IMR-90 (cell line): ENCODE results near the gene SEL1L3. TPM values are rescaled to one million over a fixed set of nuclear protein-coding genes. Genes with fewer than 3 reads are reported as not detected.

Experiments
- ATAC-seq: fragments of 200-7000 bp; cut with Tn5 transposase; 2 replicates; pipeline ENCODE4 v1.9.1; 2020; ENCODE audit warnings: low read depth, mild to moderate bottlenecking, moderate library complexity
- BruUV-seq: library from RNA; stranded (reverse); fragments of 400-500 nt; replicated peaks from 2 replicates; lab custom pipeline; 2021; lab: Mats Ljungman, UMichigan
- CTCF ChIA-PET: fragments of 300-600 bp; formaldehyde crosslinking; extraction: SDS; loops from one replicate; lab custom pipeline; 2021; ENCODE audit warnings: antibody characterized with exemption; lab: Yijun Ruan, JAX
- POLR2A ChIA-PET: fragments of 300-600 bp; sonication (Branson Sonifier 250); formaldehyde crosslinking; loops from one replicate; lab custom pipeline; 2022; ENCODE audit warnings: antibody characterized with exemption; ENCODE audit not compliant: unreplicated experiment; lab: Charles Lee
- DNase-seq: peaks from one replicate; pipeline ENCODE4 v3.0.0; 2013
- H2AFZ ChIP-seq: replicated peaks from 2 replicates; pipeline ENCODE3; 2013; ENCODE audit warnings: low read length, mild to moderate bottlenecking; ENCODE audit not compliant: poor library complexity
- H2AK5ac ChIP-seq: 2 replicates; pipeline ENCODE4 v1.6.1; 2013; ENCODE audit warnings: low read depth, low read length, inconsistent platforms
- H2AK9ac ChIP-seq: replicated peaks from 2 replicates; pipeline ENCODE3; 2013; ENCODE audit warnings: mild to moderate bottlenecking, low read depth, low read length, moderate library complexity; ENCODE audit not compliant: poor library complexity
- H2BK120ac ChIP-seq: 2 replicates; pipeline ENCODE4 v1.6.1; 2013; ENCODE audit warnings: low read depth, low read length, inconsistent platforms
- H2BK15ac ChIP-seq: 3 replicates; pipeline ENCODE4 v1.6.1; 2013; ENCODE audit warnings: low read depth, low read length, inconsistent platforms
- H2BK20ac ChIP-seq: 2 replicates; pipeline ENCODE4 v1.6.1; 2013; ENCODE audit warnings: low read depth, mild to moderate bottlenecking, inconsistent platforms, low read length, moderate library complexity
- H2BK5ac ChIP-seq: 2 replicates; pipeline ENCODE4 v1.6.1; 2013; ENCODE audit warnings: mild to moderate bottlenecking, low read depth, low read length, inconsistent platforms; ENCODE audit not compliant: poor library complexity, severe bottlenecking
- H3K14ac ChIP-seq: replicated peaks from 2 replicates; pipeline ENCODE4 v1.6.1; 2013; ENCODE audit warnings: low read depth, low read length, inconsistent platforms
- H3K18ac ChIP-seq: 2 replicates; pipeline ENCODE4 v1.6.1; 2013; ENCODE audit warnings: low read depth, low read length, control low read depth
- H3K23ac ChIP-seq: 2 replicates; pipeline ENCODE4 v1.6.1; 2013; ENCODE audit warnings: low read depth, low read length, inconsistent platforms
- H3K27ac ChIP-seq: 2 replicates; pipeline ENCODE4 v1.5.1; 2013; ENCODE audit warnings: mild to moderate bottlenecking, control low read depth, low read length; ENCODE audit not compliant: insufficient read depth
- H3K27me3 ChIP-seq: 2 replicates; pipeline ENCODE4 v1.6.1; 2013; ENCODE audit warnings: low read length; ENCODE audit not compliant: control insufficient read depth, insufficient read depth
- H3K36me3 ChIP-seq: 2 replicates; pipeline ENCODE4 v1.6.1; 2013; ENCODE audit warnings: low read length, mixed read lengths; ENCODE audit not compliant: control insufficient read depth, insufficient read depth
- H3K4ac ChIP-seq: 2 replicates; pipeline ENCODE4 v1.6.1; 2013; ENCODE audit warnings: low read depth, low read length, inconsistent platforms
- H3K4me1 ChIP-seq: 2 replicates; pipeline ENCODE4 v1.6.1; 2013; ENCODE audit warnings: low read length, mixed read lengths; ENCODE audit not compliant: control insufficient read depth, insufficient read depth
- H3K4me2 ChIP-seq: 2 replicates; pipeline ENCODE4 v1.6.1; 2013; ENCODE audit warnings: low read depth, mild to moderate bottlenecking, control low read depth, low read length, moderate library complexity
- H3K4me3 ChIP-seq: 2 replicates; pipeline ENCODE4 v1.5.1; 2013; ENCODE audit warnings: low read depth, mild to moderate bottlenecking, control low read depth, low read length, moderate library complexity; ENCODE audit not compliant: insufficient read depth
- H3K56ac ChIP-seq: 2 replicates; pipeline ENCODE4 v1.6.1; 2013; ENCODE audit warnings: low read length, inconsistent platforms; ENCODE audit not compliant: insufficient read depth; ENCODE audit errors: extremely low read depth
- H3K79me1 ChIP-seq, 2 experiments: 2 replicates each; pipeline ENCODE4 v1.6.1; 2013; ENCODE audit warnings: low read length in 2 of 2, inconsistent platforms in 1 of 2, low read depth in 1 of 2
- H3K9ac ChIP-seq: 2 replicates; pipeline ENCODE4 v1.6.1; 2013; ENCODE audit warnings: low read depth, low read length, control low read depth
- H3K9me1 ChIP-seq: 2 replicates; pipeline ENCODE4 v1.6.1; 2013; ENCODE audit warnings: low read length, inconsistent platforms; ENCODE audit not compliant: insufficient read depth
- H3K9me3 ChIP-seq: 2 replicates; pipeline ENCODE4 v1.6.1; 2013; ENCODE audit warnings: low read length; ENCODE audit not compliant: control insufficient read depth, insufficient read depth
- H4K20me1 ChIP-seq: 2 replicates; pipeline ENCODE4 v1.6.1; 2013; ENCODE audit warnings: low read length, inconsistent platforms; ENCODE audit not compliant: insufficient read depth
- H4K5ac ChIP-seq: 2 replicates; pipeline ENCODE4 v1.6.1; 2013; ENCODE audit warnings: mild to moderate bottlenecking, low read depth, low read length, control low read depth
- H4K8ac ChIP-seq, 2 experiments: 2 replicates each; pipeline ENCODE4 v1.6.1; 2013; ENCODE audit warnings: low read depth in 2 of 2, low read length in 2 of 2, control low read depth in 1 of 2, inconsistent platforms in 1 of 2
- H4K91ac ChIP-seq: 2 replicates; pipeline ENCODE4 v1.6.1; 2013; ENCODE audit warnings: low read depth, low read length, inconsistent platforms; ENCODE audit not compliant: insufficient read depth
- WGBS, 2 experiments: methylation state at CpG; one replicate each; pipeline versions ENCODE4 v1.1.5 to v1.1.7; 2013; ENCODE audit warnings: missing lambda C conversion rate in 2 of 2; ENCODE audit not compliant: insufficient read length in 1 of 2; ENCODE audit errors: extremely low coverage in 2 of 2; 5-methylcytosine and 5-hydroxymethylcytosine counted together
- dilution Hi-C: fragments of 300-500 bp; cut with HindIII; formaldehyde crosslinking; loops from one replicate; pipeline ENCODE4 v1.14.3; 2018; ENCODE audit warnings: low sequenced_read_pairs; ENCODE audit not compliant: unreplicated experiment
- in situ Hi-C: fragments of 300-500 bp; cut with MboI; formaldehyde crosslinking; loops from 3 replicates; pipeline ENCODE4 v1.14.3; 2019; ENCODE audit warnings: low sequenced_read_pairs, inconsistent platforms, mixed read lengths
- intact Hi-C: fragments of 100-400 bp; cut with micrococcal nuclease; formaldehyde crosslinking; loops from 2 replicates; pipeline ENCODE4 v1.10.0; 2022
- polyA plus RNA-seq, 3 experiments: library from polyadenylated mRNA; depleted of rRNA; stranded (reverse); fragments of >200 nt; gene quantifications; 2 replicates each; pipeline ENCODE4 v1.2.3, GENCODE V29; 2012; ENCODE audit warnings: low replicate concordance in 1 of 3
- total RNA-seq: library from RNA; depleted of rRNA; stranded (reverse); fragments of >200 nt; gene quantifications from 2 replicates; pipeline ENCODE4 v1.2.3, GENCODE V29; 2012
- TF ChIP-seq, protein P1 (sequence below): conservative IDR thresholded peaks from 2 replicates; pipeline ENCODE4 v1.5.1; 2012; ENCODE audit warnings: mild to moderate bottlenecking, low read depth, low read length, improper control_type of control experiment

Gene SEL1L3
- total and polyA plus RNA-seq, 2 of the 4 experiments (the other 2 are of a cell fraction): 16.4 to 43.7 TPM

DNA sequence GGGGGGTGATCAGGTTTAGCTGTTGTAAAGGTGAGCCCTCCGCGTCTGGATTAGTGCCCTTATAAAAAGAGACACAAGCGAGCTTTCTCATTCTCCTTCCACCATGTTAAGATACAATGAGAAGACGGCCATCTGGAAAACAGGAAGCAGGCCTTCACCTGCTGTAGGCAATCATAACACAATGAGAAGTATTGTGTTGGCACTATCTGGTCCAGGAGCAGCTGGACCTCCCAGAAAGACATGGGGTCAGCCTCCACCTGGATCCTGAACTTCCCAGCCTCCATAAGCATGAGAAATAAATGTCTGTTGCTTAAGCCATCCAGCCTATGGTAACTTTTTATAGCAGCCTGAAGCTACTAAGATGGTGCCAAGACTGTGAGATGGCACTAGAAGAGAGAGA is 42.6 kb upstream of the SEL1L3 start:
- Histone ChIP-seq H3K4me3 (no peak overlapping the region), H2BK5ac (no peak overlapping the region), H4K8ac (no peak overlapping the region), H3K27ac (no peak overlapping the region), H3K9ac (no peak overlapping the region), H2BK15ac (no peak overlapping the region), H4K20me1 (no peaks in the 10 kb centered on the region), H3K79me1 (no peaks in the 10 kb centered on the region), H3K4ac (no peak overlapping the region), H3K36me3 (no peaks in the 10 kb centered on the region), H3K56ac (no peak overlapping the region), H3K23ac (no peak overlapping the region), H3K4me1 (peaks cover 3% of the 10 kb centered on the region), H3K4me2 (no peak overlapping the region), H3K14ac (no peak overlapping the region), H2AK9ac (no peak overlapping the region), H3K9me3 (no peaks in the 10 kb centered on the region), H2BK120ac (no peak overlapping the region), H4K5ac (no peak overlapping the region), H3K27me3 (no peaks in the 10 kb centered on the region), H2AFZ (no peak overlapping the region), H2AK5ac (no peak overlapping the region), H4K91ac (no peak overlapping the region), H3K18ac (no peak overlapping the region), H2BK20ac (no peak overlapping the region), H3K9me1 (no peaks in the 10 kb centered on the region)
- DNase-seq (no peak), ATAC-seq (no peak)
- in situ Hi-C loops: no loop called here
- CTCF ChIA-PET: no interaction called here
- POLR2A ChIA-PET: interaction anchor here (1.0 kb wide), 1 partner anchor 8 kb away, joined by 3 read pairs; no protein-coding TSS in a partner anchor
- intact Hi-C loops: no loop called here
- TF ChIP-seq, protein P1, sequence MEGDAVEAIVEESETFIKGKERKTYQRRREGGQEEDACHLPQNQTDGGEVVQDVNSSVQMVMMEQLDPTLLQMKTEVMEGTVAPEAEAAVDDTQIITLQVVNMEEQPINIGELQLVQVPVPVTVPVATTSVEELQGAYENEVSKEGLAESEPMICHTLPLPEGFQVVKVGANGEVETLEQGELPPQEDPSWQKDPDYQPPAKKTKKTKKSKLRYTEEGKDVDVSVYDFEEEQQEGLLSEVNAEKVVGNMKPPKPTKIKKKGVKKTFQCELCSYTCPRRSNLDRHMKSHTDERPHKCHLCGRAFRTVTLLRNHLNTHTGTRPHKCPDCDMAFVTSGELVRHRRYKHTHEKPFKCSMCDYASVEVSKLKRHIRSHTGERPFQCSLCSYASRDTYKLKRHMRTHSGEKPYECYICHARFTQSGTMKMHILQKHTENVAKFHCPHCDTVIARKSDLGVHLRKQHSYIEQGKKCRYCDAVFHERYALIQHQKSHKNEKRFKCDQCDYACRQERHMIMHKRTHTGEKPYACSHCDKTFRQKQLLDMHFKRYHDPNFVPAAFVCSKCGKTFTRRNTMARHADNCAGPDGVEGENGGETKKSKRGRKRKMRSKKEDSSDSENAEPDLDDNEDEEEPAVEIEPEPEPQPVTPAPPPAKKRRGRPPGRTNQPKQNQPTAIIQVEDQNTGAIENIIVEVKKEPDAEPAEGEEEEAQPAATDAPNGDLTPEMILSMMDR: no peak
- WGBS, 2 experiments: no CpG with 5 or more reads among the region's 4 CpGs
- no TSS peak for BruUV-seq
- dilution Hi-C loops: no loop called here
